OCI-LY7 (cell line): ENCODE results near the gene DUOXA1. TPM values are rescaled to one million over a fixed set of nuclear protein-coding genes. Genes with fewer than 3 reads are reported as not detected.
"Not testable (repeated sequence)": the region's sequence is repeated elsewhere in the genome, so short reads cannot be mapped to it uniquely, and the experiment has no call there.

Source experiments
- BruUV-seq: library from RNA; stranded (reverse); fragments of 400-500 nt; replicated peaks from 2 replicates; lab custom pipeline; 2021; lab: Mats Ljungman, UMichigan
- CTCF ChIA-PET: fragments of 300-600 bp; sonication (Branson Sonifier 250); formaldehyde crosslinking; loops from one replicate; lab custom pipeline; 2022; ENCODE audit warnings: antibody characterized with exemption; ENCODE audit not compliant: unreplicated experiment; lab: Charles Lee
- POLR2A ChIA-PET: fragments of 300-600 bp; sonication (Branson Sonifier 250); formaldehyde crosslinking; loops from one replicate; lab custom pipeline; 2022; ENCODE audit warnings: antibody characterized with exemption; lab: Charles Lee
- DNase-seq: peaks from one replicate; pipeline ENCODE4 v3.0.0-alpha.2; 2015; ENCODE audit warnings: low spot score
- H2AFZ ChIP-seq: fragments of 200-600 bp; sonication (generic), shearing (Covaris generic); 2 replicates; pipeline ENCODE4 v1.6.1; 2014; ENCODE audit warnings: mild to moderate bottlenecking, antibody characterized with exemption, low read length, moderate library complexity
- H3K27ac ChIP-seq: fragments of 200-600 bp; sonication (generic); 2 replicates; pipeline ENCODE4 v1.5.1; 2014; ENCODE audit warnings: mixed run types, low read depth, mild to moderate bottlenecking, moderate library complexity, low read length, inconsistent platforms; ENCODE audit not compliant: poor library complexity, severe bottlenecking
- H3K36me3 ChIP-seq: fragments of 200-600 bp; sonication (generic); 2 replicates; pipeline ENCODE4 v1.6.1; 2014; ENCODE audit warnings: mild to moderate bottlenecking, antibody characterized with exemption, low read length, moderate library complexity, mixed read lengths; ENCODE audit not compliant: insufficient read depth
- H3K4me1 ChIP-seq: fragments of 200-600 bp; sonication (generic); 2 replicates; pipeline ENCODE4 v1.5.1; 2014; ENCODE audit warnings: mild to moderate bottlenecking, low read length; ENCODE audit not compliant: insufficient read depth, poor library complexity, severe bottlenecking
- H3K4me2 ChIP-seq: fragments of 200-600 bp; sonication (generic); 2 replicates; pipeline ENCODE4 v1.6.1; 2014; ENCODE audit warnings: mild to moderate bottlenecking, low read length
- H3K4me3 ChIP-seq: fragments of 200-600 bp; sonication (generic); 2 replicates; pipeline ENCODE4 v1.5.1; 2014; ENCODE audit warnings: mild to moderate bottlenecking, low read depth, low read length; ENCODE audit not compliant: poor library complexity, severe bottlenecking
- H3K79me2 ChIP-seq: fragments of 200-600 bp; sonication (generic); 2 replicates; pipeline ENCODE4 v1.6.1; 2016; ENCODE audit warnings: low read depth, mild to moderate bottlenecking, low read length, moderate library complexity, mixed read lengths; ENCODE audit not compliant: insufficient read depth
- H3K9me2 ChIP-seq: fragments of 200-600 bp; sonication (generic); 2 replicates; pipeline ENCODE4 v1.6.1; 2016; ENCODE audit warnings: mild to moderate bottlenecking, low read length, mixed read lengths; ENCODE audit not compliant: insufficient read depth
- H3K9me3 ChIP-seq: fragments of 200-600 bp; sonication (generic); 2 replicates; pipeline ENCODE4 v1.6.1; 2014; ENCODE audit warnings: mild to moderate bottlenecking, mixed run types, low read length, mixed read lengths
- H4K20me1 ChIP-seq: fragments of 200-600 bp; sonication (generic); 2 replicates; pipeline ENCODE4 v1.6.1; 2014; ENCODE audit warnings: mild to moderate bottlenecking, antibody characterized with exemption, low read length, moderate library complexity, mixed read lengths; ENCODE audit not compliant: insufficient read depth
- CTCF ChIP-seq: fragments of 200-600 bp; sonication (generic); conservative IDR thresholded peaks from 2 replicates; pipeline ENCODE4 v1.5.1; 2014; ENCODE audit warnings: mild to moderate bottlenecking, antibody characterized with exemption, low read length, moderate library complexity, mixed read lengths
- EZH2phosphoT487 ChIP-seq: fragments of 200-600 bp; sonication (generic); IDR thresholded peaks from 2 replicates; pipeline ENCODE4 v1.6.1; 2018; ENCODE audit warnings: low read depth, borderline replicate concordance, mild to moderate bottlenecking, mixed run types, antibody characterized with exemption, low read length, moderate library complexity, mixed read lengths
- intact Hi-C: fragments of 100-400 bp; cut with micrococcal nuclease; formaldehyde crosslinking; loops from one replicate; pipeline ENCODE4 v1.10.0; 2022; ENCODE audit not compliant: unreplicated experiment
- total RNA-seq, 2 experiments: library from RNA; depleted of rRNA in 1 of 2; stranded (reverse); fragments of >200 nt in 1 of 2; shearing (Covaris generic) in 1 of 2; gene quantifications; 2 replicates each; pipeline ENCODE4 v1.2.3, GENCODE V29; 2014 to 2022

DUOXA1 gene
- total RNA-seq, 2 experiments from 2014 or later: not detected

GRCh38 chr15:45136378-45136764 is 6.7 kb upstream of the DUOXA1 start:
- Histone ChIP-seq H3K79me2 (no peaks in the 10 kb centered on the region), H4K20me1 (no peaks in the 10 kb centered on the region), H3K36me3 (no peaks in the 10 kb centered on the region), H3K4me1 (no peaks in the 10 kb centered on the region), H3K9me3 (no peaks in the 10 kb centered on the region), H3K9me2 (no peaks in the 10 kb centered on the region), H3K27ac (no peak overlapping the region), H3K4me3 (no peak overlapping the region), H2AFZ (no peak overlapping the region), H3K4me2 (0 out of 2 replicates have a peak overlapping the region, but pooled peaks have one; percentile 9)
- no TSS peak for BruUV-seq
- CTCF ChIA-PET: no interaction called here
- POLR2A ChIA-PET: no interaction called here
- DNase-seq: peak; percentile 18
- peak; percentile 60 for TF ChIP-seq CTCF
- no peak for TF ChIP-seq EZH2phosphoT487
- intact Hi-C loops: no loop called here

GRCh38 chr15:45135705-45136377 is 6.2 kb upstream of the DUOXA1 start:
- H2AFZ ChIP-seq, H3K4me1 ChIP-seq, H3K4me2 ChIP-seq, DNase-seq, H4K20me1 ChIP-seq, H3K4me3 ChIP-seq, BruUV-seq, H3K79me2 ChIP-seq, intact Hi-C loops, H3K9me2 ChIP-seq, H3K9me3 ChIP-seq, CTCF ChIA-PET, POLR2A ChIA-PET, H3K27ac ChIP-seq, H3K36me3 ChIP-seq: not testable (repeated sequence)

- intact Hi-C loops: no loop called here
- no peaks in the 10 kb centered on the region for H3K9me3 ChIP-seq
- no TSS peak for BruUV-seq
- DNase-seq: no peak
- no peak overlapping the region for H2AFZ ChIP-seq
- no peak overlapping the region for H3K4me3 ChIP-seq
- ChIA-PET CTCF (no interaction called here), POLR2A (no interaction called here)
- no peaks in the 10 kb centered on the region for H3K36me3 ChIP-seq
- TF ChIP-seq EZH2phosphoT487: no peak
- no peak for TF ChIP-seq CTCF
- no peaks in the 10 kb centered on the region for H3K4me1 ChIP-seq
- no peak overlapping the region for H3K27ac ChIP-seq
- H3K4me2 ChIP-seq: no peak overlapping the region
- H4K20me1 ChIP-seq: no peaks in the 10 kb centered on the region
- no peaks in the 10 kb centered on the region for H3K79me2 ChIP-seq
- H3K9me2 ChIP-seq: no peaks in the 10 kb centered on the region
Observed at GRCh38 chr15:45134682-45135604, 5.3 kb upstream of the DUOXA1 start.
